ENCODE data around the gene SLC35G3.
"Not testable (repeated sequence)": the region's sequence is repeated elsewhere in the genome, so short reads cannot be mapped to it uniquely, and the experiment has no call there.

Gene SLC35G3

DNA sequence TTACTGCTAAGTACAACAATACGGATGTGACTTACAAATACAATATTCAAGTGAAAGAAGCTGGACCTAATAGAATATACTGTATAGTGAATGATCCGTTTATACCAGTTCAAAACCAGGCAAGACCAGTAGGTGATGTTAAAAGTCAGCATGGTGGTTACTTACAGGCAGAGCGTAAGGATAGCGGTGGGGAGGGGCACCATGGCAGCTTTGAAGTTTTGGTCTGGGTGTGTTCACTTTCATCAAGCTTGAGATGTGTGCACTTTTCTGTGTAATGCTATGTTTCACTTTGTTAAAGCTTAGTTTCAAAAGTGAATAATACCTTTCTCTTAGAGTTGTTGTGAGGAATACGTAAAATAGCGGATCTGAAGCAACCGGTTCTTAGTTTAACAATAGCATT, 16.5 kb upstream of the SLC35G3 start:
- no peak for DNase-seq (ENCODE audit: low read depth)

DNA sequence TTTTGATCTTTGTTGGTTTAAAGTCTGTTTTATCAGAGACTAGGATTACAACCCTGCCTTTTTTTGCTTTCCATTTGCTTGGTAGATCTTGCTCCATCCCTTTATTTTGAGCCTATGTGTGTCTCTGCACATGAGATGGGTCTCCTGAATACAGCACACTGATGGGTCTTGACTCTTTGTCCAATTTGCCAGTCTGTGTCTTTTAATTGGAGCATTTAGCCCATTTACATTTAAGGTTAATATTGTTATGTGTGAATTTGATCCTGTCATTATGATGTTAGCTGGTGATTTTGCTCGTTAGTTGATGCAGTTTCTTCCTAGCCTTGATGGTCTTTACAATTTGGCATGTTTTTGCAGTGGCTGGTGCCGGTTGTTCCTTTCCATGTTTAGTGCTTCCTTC, 8.4 kb upstream of the SLC35G3 start:
- not testable (repeated sequence) for DNase-seq (ENCODE audit: low read depth)

DNA sequence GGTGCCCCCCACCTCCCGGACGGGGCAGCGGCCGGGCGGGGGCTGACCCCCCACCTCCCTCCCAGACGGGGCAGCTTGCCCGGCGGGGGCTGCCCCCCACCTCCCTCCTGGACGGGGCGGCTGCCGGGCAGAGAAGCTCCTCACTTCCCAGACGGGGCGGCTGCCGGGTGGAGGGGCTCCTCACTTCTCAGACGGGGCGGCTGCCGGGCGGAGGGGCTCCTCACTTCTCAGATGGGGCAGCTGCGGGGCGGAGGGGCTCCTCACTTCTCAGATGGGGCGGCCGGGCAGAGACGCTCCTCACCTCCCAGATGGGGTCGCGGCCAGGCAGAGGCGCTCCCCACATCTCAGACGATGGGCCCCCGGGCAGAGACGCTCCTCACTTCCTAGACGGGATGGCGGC, 869 bp upstream of the SLC35G3 start:
- not testable (repeated sequence) for DNase-seq (ENCODE audit: low read depth)

GRCh38 chr17:35192708-35193107, 1.5 kb downstream of the SLC35G3 start:
- no peak for DNase-seq (ENCODE audit: low read depth)

GRCh38 chr17:35191001-35191695, 3.0 kb downstream of the SLC35G3 start:
- DNase-seq (ENCODE audit: low read depth) = no peak

- DNase-seq (ENCODE audit: low read depth) = no peak
These were observed 4.9 kb downstream of the SLC35G3 start for GRCh38 chr17:35189291-35189690.

GRCh38 chr17:35188111-35188510, 6.1 kb downstream of the SLC35G3 start:
- no peak for DNase-seq (ENCODE audit: low read depth)

DNA sequence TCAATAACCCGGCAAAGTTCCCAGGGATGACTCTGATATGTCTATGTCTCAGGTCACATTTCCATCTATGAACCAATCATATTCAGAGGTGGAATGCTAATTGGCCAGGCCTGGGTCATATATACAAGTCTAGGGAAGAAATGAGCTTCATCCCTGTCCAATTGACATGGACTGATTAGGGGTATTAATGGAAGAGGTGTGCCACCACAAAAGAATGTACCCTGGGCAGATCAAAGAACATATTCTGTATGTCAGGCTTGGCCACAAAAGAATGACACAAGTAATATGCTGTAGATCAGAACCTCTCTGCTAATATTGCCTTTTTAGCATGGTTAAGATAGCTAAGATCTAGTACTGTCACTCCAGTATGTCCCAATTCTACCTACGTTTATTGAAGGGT, 6.7 kb downstream of the SLC35G3 start:
- no peak for DNase-seq (ENCODE audit: low read depth)

- no peak for DNase-seq (ENCODE audit: low read depth)
These were observed 8.3 kb downstream of the SLC35G3 start for GRCh38 chr17:35185849-35186248.

DNA sequence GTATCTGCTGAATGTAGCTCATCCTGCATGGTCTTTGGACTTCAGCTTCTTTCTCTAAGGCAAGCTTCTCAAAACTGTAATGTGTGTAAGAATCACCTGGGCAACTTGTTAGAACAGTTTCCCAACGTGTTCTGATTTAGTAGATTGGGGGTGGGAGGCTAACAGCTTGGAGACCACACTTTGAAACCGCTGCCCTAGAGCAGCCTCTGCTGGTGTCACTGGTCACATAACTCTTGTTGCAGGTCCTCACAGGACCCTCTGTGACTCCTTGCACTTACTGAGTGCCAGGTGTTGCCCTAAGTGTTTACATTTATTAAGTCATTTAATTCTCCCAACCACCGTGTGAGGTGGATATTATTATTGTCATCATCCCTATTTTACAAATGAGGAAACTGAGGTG, 9.9 kb downstream of the SLC35G3 start:
- DNase-seq (ENCODE audit: low read depth) = no peak

GRCh38 chr17:35183332-35183731, 10.9 kb downstream of the SLC35G3 start:
- no peak for DNase-seq (ENCODE audit: low read depth)

DNA sequence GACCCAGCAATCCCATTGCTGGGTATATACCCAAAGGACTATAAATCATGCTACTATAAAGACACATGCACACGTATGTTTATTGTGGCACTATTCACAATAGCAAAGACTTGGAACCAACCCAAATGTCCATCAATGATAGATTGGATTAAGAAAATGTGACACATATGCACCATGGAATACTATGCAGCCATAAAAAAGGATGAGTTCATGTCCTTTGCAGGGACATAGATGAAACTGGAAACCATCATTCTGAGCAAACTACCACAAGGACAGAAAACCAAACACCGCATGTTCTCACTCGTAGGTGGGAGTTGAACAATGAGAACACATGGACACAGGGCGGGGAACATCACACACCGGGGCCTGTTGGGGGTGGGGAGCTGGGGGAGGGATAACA, 14.8 kb downstream of the SLC35G3 start:
- DNase-seq (ENCODE audit: low read depth) = not testable (repeated sequence)

GRCh38 chr17:35176897-35177296, 17.3 kb downstream of the SLC35G3 start:
- DNase-seq (ENCODE audit: low read depth) = no peak

GRCh38 chr17:35175638-35176415, 18.4 kb downstream of the SLC35G3 start:
- no peak for DNase-seq (ENCODE audit: low read depth)

DNA sequence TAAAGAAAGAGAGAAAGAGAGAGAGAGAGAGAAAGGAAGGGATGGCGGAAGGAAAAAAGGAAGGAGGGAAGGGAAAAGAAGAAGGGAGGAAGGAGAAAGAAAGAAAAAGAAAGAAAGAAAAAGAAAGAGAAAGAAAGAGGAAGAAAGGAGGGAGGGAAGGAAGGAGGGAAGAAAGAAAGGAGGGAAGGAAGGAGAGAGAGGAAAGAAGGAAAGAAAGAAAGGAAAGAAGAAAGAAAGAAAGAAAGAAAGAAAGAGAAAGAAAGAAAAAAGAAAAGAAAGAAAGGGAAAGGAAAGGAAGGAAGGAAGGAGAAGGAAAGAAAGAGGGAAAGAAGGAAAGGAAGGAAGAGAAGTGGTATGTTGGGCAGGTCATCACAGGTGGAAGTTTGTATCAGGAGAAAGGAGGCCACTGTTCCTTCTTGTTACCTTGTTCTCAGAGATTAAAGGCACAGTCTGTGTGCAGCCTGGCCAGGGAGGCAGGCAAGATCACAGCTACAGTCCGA, 19.3 kb downstream of the SLC35G3 start:
- no peak for DNase-seq (ENCODE audit: low read depth)

DNA sequence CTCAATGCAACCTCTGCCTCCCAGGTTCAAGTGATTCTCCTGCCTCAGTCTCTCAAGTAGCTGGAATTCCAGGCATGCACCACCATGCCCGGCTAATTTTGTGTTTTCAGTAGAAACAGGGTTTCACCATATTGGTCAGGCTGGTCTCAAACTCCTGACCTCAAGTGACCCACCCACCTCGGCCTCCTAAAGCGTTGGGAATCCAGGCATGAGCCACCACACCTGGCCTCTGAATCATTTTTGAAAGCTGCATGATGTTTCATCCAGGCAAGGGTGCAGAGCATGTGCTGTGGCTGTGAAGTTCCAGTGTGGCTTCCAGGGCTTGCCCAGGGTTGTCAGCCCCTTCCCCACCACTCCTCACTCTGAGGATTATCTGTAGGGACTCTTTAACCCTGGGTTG, 21.9 kb downstream of the SLC35G3 start:
- not testable (repeated sequence) for DNase-seq (ENCODE audit: low read depth)

DNA sequence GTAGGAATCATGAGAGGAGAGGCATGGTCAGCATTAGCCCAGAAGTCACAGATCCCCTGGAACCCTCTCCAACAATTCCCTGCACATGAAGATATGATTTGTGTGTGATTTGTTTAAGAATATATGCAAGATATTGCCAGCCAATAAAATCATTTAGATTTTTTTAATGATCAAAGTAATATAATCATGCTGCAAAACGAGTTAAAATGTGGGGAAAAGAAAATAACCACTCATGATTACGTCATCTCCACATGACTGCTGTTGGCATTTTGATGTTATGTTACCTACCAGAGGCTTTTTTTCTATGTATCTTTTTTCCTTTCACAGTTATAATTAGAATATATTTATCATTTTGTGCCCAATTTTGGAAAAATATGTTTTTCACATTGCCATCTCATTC, 22.4 kb downstream of the SLC35G3 start:
- DNase-seq (ENCODE audit: low read depth) = no peak

DNA sequence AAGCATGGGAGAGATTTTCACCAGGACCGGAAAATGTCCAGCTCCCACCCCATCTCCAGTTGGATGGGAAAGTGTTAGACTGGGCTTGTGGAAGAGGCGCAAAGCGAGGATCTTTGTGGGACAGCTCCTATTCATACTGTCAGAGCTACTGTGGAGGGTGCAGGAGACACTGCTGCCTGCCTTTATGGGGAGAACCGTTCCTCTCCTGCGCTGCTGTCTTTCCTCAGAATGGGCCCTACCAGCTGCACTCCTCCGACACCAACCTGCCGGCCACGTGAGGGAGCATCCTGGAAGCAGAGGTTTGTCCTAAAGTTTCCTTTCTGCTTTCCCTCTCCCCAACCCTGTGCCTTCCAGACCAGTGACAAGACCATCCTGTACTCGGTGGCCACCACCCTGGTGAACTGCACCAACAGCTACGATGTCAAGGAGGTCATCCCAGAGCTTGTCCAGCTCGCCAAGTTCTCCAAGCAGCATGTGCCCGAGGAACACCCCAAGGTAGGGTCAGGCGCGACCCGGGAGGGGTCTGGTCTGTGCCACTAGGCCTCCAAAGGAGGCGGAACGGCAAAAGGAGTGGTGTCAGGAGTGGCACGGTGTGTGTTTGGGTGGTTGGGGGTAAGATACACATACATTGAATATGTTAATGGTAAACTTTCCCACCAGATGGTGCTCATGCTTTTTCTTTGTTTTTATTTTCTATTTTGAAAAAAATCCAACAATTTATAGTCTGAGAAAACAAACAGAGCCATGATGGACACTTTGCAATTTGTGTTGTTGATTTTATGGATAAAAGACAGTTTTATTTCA, 23.0 kb downstream of the SLC35G3 start:
- no peak for DNase-seq (ENCODE audit: low read depth)

DNA sequence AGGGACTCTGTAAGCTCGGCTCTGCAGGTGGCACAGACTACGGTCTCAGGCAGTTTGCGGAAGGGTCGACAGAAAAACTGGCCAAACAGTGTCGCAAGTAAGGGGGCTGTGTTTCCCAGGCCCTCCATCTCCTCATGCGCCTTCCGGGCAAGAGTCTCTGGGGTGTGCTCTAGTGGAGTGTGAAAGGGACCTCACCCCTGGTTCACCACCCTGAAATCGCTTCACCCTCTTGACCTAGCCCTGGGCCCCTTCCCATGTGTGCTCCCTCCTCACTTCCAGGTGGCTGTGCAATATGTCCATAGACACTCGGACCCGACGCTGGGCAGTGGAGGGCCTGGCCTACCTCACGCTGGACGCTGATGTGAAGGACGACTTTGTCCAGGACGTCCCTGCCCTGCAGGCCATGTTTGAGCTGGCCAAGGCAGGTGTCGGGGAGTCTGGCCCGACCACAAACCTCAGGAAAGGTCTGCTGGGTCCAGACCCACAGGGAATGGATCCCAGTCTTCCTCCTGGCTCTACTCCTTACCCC, 24.3 kb downstream of the SLC35G3 start:
- DNase-seq (ENCODE audit: low read depth) = no peak

DNA sequence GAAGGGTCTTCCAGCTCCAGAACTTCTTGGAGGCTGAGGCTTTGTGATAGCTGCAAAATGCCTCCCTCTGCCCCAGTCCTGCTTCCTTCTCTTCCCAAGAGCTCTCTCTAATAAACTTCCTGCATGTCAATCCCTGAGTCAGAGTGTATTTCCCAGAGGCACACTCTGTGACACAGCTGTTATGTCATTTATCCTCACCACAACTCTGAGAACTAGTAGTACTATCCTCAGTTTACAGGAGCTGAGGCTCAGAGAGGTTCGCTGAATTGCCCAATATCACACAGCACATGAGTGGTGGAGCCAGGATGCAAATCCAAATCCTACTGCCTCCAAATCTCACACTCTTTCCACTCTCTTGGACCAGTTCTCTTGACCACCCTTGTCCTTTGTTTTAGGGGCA, 26.5 kb downstream of the SLC35G3 start:
- DNase-seq (ENCODE audit: low read depth) = no peak

DNA sequence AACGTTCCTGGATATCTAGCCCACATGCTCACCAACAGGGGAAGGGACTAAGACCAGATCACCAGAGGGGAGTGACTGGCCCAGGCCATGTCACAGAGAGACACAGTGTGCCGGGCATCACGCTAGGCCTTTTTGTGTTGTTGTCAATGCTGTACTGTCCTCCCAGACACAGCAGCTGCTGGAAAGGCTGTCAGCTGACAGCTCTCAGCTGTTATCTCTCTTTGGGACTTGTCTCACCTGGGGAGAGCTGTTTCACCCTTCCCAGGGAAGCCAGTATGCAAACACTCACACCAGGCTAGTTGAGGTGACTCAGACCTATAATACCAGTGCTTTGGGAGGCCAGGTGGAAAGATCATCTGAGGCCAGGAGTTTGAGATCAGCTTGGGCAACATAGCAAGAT, 27.1 kb downstream of the SLC35G3 start:
- DNase-seq (ENCODE audit: low read depth) = no peak

DNA sequence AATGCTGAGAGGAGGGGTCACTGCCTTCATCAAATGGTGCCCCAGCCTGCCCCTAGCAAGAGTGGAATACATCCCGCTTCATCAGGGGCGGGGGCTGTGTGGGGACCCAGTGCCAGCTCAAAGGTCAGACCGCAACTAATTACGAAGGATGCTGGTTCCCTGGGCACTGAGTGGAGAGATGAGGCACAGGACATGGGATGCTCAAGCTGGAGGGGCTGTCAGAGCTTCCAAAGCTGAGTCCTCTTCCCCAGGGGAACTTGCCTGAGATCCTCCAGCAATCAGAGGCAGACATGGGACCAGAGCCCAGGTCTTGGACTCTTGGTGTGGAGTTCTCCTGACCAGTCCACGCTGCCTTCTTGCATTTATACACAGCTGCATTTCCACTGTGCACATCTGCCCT, 27.7 kb downstream of the SLC35G3 start:
- no peak for DNase-seq (ENCODE audit: low read depth)

Measured in stimulated activated CD8-positive, alpha-beta memory T cell treated with anti-CD3 and anti-CD28 coated beads, Interleukin-7, amount 100 ng/mL, for 24 hours (primary cell).